ENCODE results near the gene SUGP2. TPM values are rescaled to one million over a fixed set of nuclear protein-coding genes. Genes with fewer than 3 reads are reported as not detected.
"Not testable (repeated sequence)": the region's sequence is repeated elsewhere in the genome, so short reads cannot be mapped to it uniquely, and the experiment has no call there.

The SUGP2 gene
- polyA plus RNA-seq, 1 experiment: 44.2 TPM

DNA sequence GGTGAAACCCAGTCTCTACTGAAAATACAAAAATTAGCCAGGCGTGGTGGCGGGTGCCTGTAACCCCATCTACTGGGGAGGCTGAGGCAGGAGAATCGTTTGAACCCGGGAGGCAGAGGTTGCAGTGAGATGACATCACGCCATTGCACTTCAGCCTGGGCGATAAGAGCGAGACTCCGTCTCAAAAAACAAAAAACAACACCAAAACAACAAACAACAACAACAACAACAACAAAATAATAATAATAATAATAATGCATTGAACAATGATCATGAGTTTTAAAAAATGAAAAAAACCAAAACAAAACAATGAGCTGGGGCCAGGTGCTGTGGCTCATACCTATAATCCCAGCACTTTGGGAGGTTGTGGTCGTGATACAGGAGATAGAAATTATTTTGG is 69.2 kb downstream of the SUGP2 start:
- Histone ChIP-seq H3K4me3 (ENCODE audit: low read depth, low read length) (no peak overlapping the region), H3K27me3 (ENCODE audit: control insufficient read depth, insufficient read depth, low read length) (peaks cover 5% of the 10 kb centered on the region), H3K27ac (ENCODE audit: low read depth, low read length) (no peak overlapping the region), H3K9me3 (ENCODE audit: control insufficient read depth, insufficient read depth, low read length) (peaks cover 5% of the 10 kb centered on the region; the same call in 1 of the 2 replicates)
- TF ChIP-seq, protein P1, sequence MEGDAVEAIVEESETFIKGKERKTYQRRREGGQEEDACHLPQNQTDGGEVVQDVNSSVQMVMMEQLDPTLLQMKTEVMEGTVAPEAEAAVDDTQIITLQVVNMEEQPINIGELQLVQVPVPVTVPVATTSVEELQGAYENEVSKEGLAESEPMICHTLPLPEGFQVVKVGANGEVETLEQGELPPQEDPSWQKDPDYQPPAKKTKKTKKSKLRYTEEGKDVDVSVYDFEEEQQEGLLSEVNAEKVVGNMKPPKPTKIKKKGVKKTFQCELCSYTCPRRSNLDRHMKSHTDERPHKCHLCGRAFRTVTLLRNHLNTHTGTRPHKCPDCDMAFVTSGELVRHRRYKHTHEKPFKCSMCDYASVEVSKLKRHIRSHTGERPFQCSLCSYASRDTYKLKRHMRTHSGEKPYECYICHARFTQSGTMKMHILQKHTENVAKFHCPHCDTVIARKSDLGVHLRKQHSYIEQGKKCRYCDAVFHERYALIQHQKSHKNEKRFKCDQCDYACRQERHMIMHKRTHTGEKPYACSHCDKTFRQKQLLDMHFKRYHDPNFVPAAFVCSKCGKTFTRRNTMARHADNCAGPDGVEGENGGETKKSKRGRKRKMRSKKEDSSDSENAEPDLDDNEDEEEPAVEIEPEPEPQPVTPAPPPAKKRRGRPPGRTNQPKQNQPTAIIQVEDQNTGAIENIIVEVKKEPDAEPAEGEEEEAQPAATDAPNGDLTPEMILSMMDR (IDR thresholded peaks at IDR 0.05; ENCODE audit: low read depth, low read length): no peak
- DNase-seq (ENCODE audit: low read depth, low spot score): no peak
- ChIA-PET POLR2A (no interaction called here), CTCF (no interaction called here)

DNA sequence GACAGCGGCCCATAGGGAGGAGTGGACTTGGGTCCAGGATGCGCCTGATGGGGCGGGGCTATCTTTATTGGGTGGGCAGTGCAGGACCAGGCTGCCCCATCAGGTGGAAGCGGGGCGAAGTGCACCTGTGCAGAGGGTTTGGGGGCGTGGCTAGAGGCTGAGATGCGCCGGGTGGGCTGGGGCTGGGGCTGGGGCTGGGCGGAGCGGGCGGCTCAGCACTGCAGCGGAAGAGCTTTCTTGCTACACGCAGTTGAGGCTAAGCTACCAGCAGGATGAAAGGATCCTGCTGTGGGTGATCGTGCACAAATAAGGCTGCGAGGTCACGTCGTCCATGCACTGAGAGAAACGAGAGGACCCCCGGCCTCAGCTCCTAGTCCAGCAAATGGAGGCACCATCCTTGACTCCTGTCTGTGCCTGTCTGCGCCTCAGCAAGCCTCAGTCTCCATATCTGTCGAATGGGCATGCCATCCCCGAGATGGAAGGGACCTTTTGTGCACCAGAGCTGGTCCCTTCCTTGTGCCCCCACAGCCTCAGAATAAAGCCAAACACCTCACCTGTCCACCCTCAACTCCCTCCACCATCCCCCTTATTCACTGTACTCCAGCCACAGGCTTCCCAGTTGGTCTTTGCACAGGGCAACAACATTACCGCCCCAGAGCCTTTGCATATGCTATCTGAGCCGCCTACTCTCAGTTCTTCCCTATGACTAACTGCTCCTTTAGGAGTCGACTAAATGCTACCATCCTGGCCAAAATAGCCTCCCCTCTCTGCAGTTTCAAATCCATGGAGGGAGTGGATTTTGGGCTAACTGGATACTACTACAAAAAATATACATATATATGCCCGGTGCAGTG is 71.3 kb downstream of the SUGP2 start:
- TF ChIP-seq, protein P1 (IDR thresholded peaks at IDR 0.05; ENCODE audit: low read depth, low read length): no peak
- CTCF ChIA-PET: no interaction called here
- Histone ChIP-seq H3K9me3 (ENCODE audit: control insufficient read depth, insufficient read depth, low read length) (no peaks in the 10 kb centered on the region), H3K27ac (ENCODE audit: low read depth, low read length) (no peak overlapping the region), H3K4me3 (ENCODE audit: low read depth, low read length) (no peak overlapping the region), H3K27me3 (ENCODE audit: control insufficient read depth, insufficient read depth, low read length) (peaks cover 5% of the 10 kb centered on the region)
- no peak for DNase-seq (ENCODE audit: low read depth, low spot score)
- POLR2A ChIA-PET: no interaction called here

DNA sequence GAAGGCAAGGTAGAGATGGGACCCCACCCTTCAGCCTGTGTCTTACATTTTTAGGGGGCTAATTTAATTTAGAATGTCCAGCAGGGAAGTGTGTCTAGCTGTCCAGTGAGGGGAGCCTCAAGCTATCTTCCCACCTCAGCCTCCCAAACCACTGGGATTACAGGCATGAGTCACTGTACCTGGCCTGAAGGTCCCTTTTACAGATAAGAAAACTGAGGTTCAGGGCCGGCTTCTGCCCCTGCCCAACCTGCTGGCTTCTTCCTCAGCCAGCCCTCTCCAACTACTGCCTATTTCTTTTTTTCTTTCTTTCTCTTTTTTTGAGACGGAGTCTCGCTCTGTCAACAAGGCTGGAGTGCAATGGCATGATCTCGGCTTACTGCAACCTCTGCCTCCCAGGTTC is 72.9 kb downstream of the SUGP2 start:
- no peak for DNase-seq (ENCODE audit: low read depth, low spot score)
- TF ChIP-seq, protein P1 (IDR thresholded peaks at IDR 0.05; ENCODE audit: low read depth, low read length): no peak
- Histone ChIP-seq H3K27me3 (ENCODE audit: control insufficient read depth, insufficient read depth, low read length) (peaks cover 5% of the 10 kb centered on the region), H3K4me3 (ENCODE audit: low read depth, low read length) (no peak overlapping the region), H3K27ac (ENCODE audit: low read depth, low read length) (no peak overlapping the region), H3K9me3 (ENCODE audit: control insufficient read depth, insufficient read depth, low read length) (no peaks in the 10 kb centered on the region)
- ChIA-PET CTCF (no interaction called here), POLR2A (no interaction called here)

- POLR2A ChIA-PET: no interaction called here
Measured at GRCh38 chr19:18955042-18955441, 78.3 kb downstream of the SUGP2 start.

GRCh38 chr19:18954094-18954493 is 79.2 kb downstream of the SUGP2 start:
- Histone ChIP-seq H3K4me3 (ENCODE audit: low read depth, low read length) (no peak overlapping the region), H3K27ac (ENCODE audit: low read depth, low read length) (no peak overlapping the region), H3K27me3 (ENCODE audit: control insufficient read depth, insufficient read depth, low read length) (no peaks in the 10 kb centered on the region), H3K9me3 (ENCODE audit: control insufficient read depth, insufficient read depth, low read length) (no peaks in the 10 kb centered on the region)
- POLR2A ChIA-PET: no interaction called here
- CTCF ChIA-PET: no interaction called here
- TF ChIP-seq, protein P1 (IDR thresholded peaks at IDR 0.05; ENCODE audit: low read depth, low read length): no peak
- DNase-seq (ENCODE audit: low read depth, low spot score): no peak

More at GRCh38 chr19:18955042-18955441, 78.3 kb downstream of the SUGP2 start:
- no peak for DNase-seq (ENCODE audit: low read depth, low spot score)
- no peaks in the 10 kb centered on the region for H3K9me3 ChIP-seq (ENCODE audit: control insufficient read depth, insufficient read depth, low read length)
- H3K27me3 ChIP-seq (ENCODE audit: control insufficient read depth, insufficient read depth, low read length): peaks cover 3% of the 10 kb centered on the region
- H3K4me3 ChIP-seq (ENCODE audit: low read depth, low read length): no peak overlapping the region
- TF ChIP-seq, protein P1 (IDR thresholded peaks at IDR 0.05; ENCODE audit: low read depth, low read length): no peak
- CTCF ChIA-PET: no interaction called here
- H3K27ac ChIP-seq (ENCODE audit: low read depth, low read length): no peak overlapping the region

- POLR2A ChIA-PET: interaction anchor here (0.7 kb wide), 1 partner anchor 22 kb away, joined by 4 read pairs; no protein-coding TSS in a partner anchor
- CTCF ChIA-PET; H3K27me3 ChIP-seq (ENCODE audit: control insufficient read depth, insufficient read depth, low read length): not testable (repeated sequence)
Measured at GRCh38 chr19:18952364-18953003, 80.8 kb downstream of the SUGP2 start.

More at GRCh38 chr19:18952364-18953003, 80.8 kb downstream of the SUGP2 start:
- not testable (repeated sequence) for H3K4me3 ChIP-seq (ENCODE audit: low read depth, low read length); H3K27ac ChIP-seq (ENCODE audit: low read depth, low read length); DNase-seq (ENCODE audit: low read depth, low spot score); H3K9me3 ChIP-seq (ENCODE audit: control insufficient read depth, insufficient read depth, low read length)
